DND-41 (cell line): ENCODE results near the gene FTO.
A peak's percentile ranks its signal among the peaks of the same experiment; 100 is the strongest.

ENCODE experiments used
- ATAC-seq: fragments of 200-7000 bp; cut with Tn5 transposase; 3 replicates; pipeline ENCODE4 v1.9.1; 2021; ENCODE audit warnings: low read depth; ENCODE audit not compliant: insufficient read depth
- DNase-seq: peaks from one replicate; pipeline ENCODE4 v3.0.0-alpha.2; 2020
- H2AFZ ChIP-seq: 2 replicates; pipeline ENCODE4 v1.6.0; 2012; ENCODE audit warnings: low read depth, low read length
- H3K27ac ChIP-seq: 2 replicates; pipeline ENCODE4 v1.5.1; 2012; ENCODE audit warnings: low read length, inconsistent platforms
- H3K27me3 ChIP-seq: fragments of 200-600 bp; sonication (generic); 2 replicates; pipeline ENCODE4 v1.6.0; 2012; ENCODE audit warnings: low read length, mild to moderate bottlenecking, inconsistent platforms; ENCODE audit not compliant: insufficient read depth, poor library complexity
- H3K36me3 ChIP-seq: 2 replicates; pipeline ENCODE4 v1.5.1; 2012; ENCODE audit warnings: low read length, inconsistent platforms; ENCODE audit not compliant: insufficient read depth
- H3K4me1 ChIP-seq: 2 replicates; pipeline ENCODE4 v1.5.1; 2012; ENCODE audit warnings: mild to moderate bottlenecking, low read length; ENCODE audit not compliant: insufficient read depth
- H3K4me2 ChIP-seq: 2 replicates; pipeline ENCODE4 v1.6.0; 2012; ENCODE audit warnings: mild to moderate bottlenecking, moderate library complexity, low read length, inconsistent platforms; ENCODE audit not compliant: insufficient read depth
- H3K4me3 ChIP-seq, 2 experiments: fragments of 200-600 bp in 1 of 2; shearing (Covaris generic) in 1 of 2; 2 replicates each; pipeline ENCODE4 v1.5.1; 2012 to 2016; ENCODE audit warnings: inconsistent platforms in 2 of 2, low read length in 2 of 2, mild to moderate bottlenecking in 2 of 2, low read depth in 1 of 2, moderate library complexity in 1 of 2
- H3K79me2 ChIP-seq: 2 replicates; pipeline ENCODE4 v1.6.0; 2012; ENCODE audit warnings: low read length, inconsistent platforms; ENCODE audit not compliant: insufficient read depth
- H3K9ac ChIP-seq: 2 replicates; pipeline ENCODE4 v1.6.0; 2012; ENCODE audit warnings: low read depth, mild to moderate bottlenecking, inconsistent platforms, low read length, moderate library complexity
- H3K9me3 ChIP-seq: 2 replicates; pipeline ENCODE4 v1.5.1; 2012; ENCODE audit warnings: low read length, moderate library complexity, mild to moderate bottlenecking, inconsistent platforms; ENCODE audit not compliant: insufficient read depth, severe bottlenecking
- H4K20me1 ChIP-seq: 2 replicates; pipeline ENCODE4 v1.6.0; 2012; ENCODE audit warnings: low read length; ENCODE audit not compliant: insufficient read depth
- EZH2 ChIP-seq: IDR thresholded peaks from 3 replicates; pipeline ENCODE4 v1.6.1; 2012; ENCODE audit warnings: borderline replicate concordance, low read depth, mild to moderate bottlenecking, moderate library complexity, low read length, inconsistent platforms; ENCODE audit not compliant: severe bottlenecking
- TF ChIP-seq, protein P1 (sequence below): IDR thresholded peaks from 2 replicates; pipeline ENCODE4 v1.5.1; 2012; ENCODE audit warnings: borderline replicate concordance, low read length, moderate library complexity, mild to moderate bottlenecking; ENCODE audit not compliant: poor library complexity, severe bottlenecking; ENCODE audit errors: extremely low read depth

The FTO gene

DNA sequence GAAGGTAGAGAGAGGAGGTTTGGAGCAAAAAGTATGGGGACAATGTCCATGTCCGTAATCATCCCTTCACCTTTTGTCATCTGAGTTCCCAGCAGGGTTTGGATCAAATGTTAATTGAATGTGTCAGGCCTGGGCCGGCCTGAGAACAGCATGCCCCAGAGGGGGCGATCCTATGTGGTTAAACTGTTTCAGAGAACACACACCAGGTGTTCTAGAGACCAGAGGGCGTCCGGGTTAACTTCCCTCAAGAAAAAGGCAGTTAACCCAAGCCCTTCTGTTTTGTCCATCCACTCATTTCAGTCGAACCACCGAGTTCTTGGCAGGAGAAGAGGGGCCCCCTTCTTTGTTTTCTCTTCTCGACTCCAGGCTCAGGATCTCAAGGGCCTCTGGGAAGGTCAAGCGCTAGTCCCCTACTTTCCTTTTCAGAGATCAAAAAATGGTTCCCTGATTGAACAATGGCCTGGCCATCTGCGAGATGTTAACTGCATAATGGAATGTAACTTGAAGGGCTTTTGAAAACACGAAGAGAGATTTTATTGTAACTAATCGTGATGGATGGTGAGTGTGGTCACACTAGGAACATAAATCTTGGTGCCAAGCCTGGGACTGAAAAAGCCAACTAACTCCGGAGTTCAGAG, 440.1 kb downstream of the FTO start:
- no peaks in the 10 kb centered on the region for H3K27me3 ChIP-seq
- H3K36me3 ChIP-seq: no peaks in the 10 kb centered on the region
- H3K9me3 ChIP-seq: no peaks in the 10 kb centered on the region
- peaks cover 72% of the 10 kb centered on the region for H3K4me1 ChIP-seq
- no peaks in the 10 kb centered on the region for H4K20me1 ChIP-seq
- ATAC-seq (peak; percentile 87), DNase-seq (peak; percentile 85)
- no peaks in the 10 kb centered on the region for H3K79me2 ChIP-seq
- peak overlapping the region; percentile 63 for H2AFZ ChIP-seq
- H3K27ac ChIP-seq: peak overlapping the region; percentile 99
- H3K4me3 ChIP-seq: peak overlapping the region in 1 of 2 experiments; percentile 0; a peak in 1 of 4 replicates
- TF ChIP-seq, protein P1, sequence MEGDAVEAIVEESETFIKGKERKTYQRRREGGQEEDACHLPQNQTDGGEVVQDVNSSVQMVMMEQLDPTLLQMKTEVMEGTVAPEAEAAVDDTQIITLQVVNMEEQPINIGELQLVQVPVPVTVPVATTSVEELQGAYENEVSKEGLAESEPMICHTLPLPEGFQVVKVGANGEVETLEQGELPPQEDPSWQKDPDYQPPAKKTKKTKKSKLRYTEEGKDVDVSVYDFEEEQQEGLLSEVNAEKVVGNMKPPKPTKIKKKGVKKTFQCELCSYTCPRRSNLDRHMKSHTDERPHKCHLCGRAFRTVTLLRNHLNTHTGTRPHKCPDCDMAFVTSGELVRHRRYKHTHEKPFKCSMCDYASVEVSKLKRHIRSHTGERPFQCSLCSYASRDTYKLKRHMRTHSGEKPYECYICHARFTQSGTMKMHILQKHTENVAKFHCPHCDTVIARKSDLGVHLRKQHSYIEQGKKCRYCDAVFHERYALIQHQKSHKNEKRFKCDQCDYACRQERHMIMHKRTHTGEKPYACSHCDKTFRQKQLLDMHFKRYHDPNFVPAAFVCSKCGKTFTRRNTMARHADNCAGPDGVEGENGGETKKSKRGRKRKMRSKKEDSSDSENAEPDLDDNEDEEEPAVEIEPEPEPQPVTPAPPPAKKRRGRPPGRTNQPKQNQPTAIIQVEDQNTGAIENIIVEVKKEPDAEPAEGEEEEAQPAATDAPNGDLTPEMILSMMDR: peak; percentile 22
- no peak for TF ChIP-seq EZH2
- H3K9ac ChIP-seq: peak overlapping the region; percentile 53
- H3K4me2 ChIP-seq: peak overlapping the region; percentile 30

DNA sequence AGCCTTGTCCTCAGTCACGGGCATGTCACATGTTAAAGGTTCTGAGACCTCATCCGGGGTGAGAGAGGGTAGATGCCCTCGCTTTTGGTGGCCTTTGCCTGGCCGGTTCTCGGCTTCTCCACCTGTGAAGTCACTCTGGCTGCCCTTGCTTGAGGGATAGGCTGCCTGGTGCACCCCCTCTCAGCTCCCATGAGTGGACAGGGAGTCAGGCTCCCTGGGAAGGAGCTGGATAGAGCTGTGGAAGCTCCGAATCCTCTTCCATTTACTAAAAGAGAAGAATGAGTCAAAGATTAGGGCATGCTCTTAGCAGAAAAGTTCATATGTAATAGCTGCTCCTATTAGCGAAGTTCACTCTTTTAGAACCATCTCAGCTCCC, 440.6 kb downstream of the FTO start:
- DNase-seq: peak; percentile 63
- no peaks in the 10 kb centered on the region for H3K79me2 ChIP-seq
- H3K36me3 ChIP-seq: no peaks in the 10 kb centered on the region
- no peaks in the 10 kb centered on the region for H3K27me3 ChIP-seq
- no peaks in the 10 kb centered on the region for H4K20me1 ChIP-seq
- peak overlapping the region; percentile 63; the same call in 1 of the 2 replicates for H2AFZ ChIP-seq
- H3K4me3 ChIP-seq: no peak overlapping the region; a peak in 1 of 4 replicates
- H3K4me2 ChIP-seq: peak overlapping the region; percentile 30; the same call in 1 of the 2 replicates
- peaks cover 71% of the 10 kb centered on the region for H3K4me1 ChIP-seq
- ATAC-seq: peak; percentile 31
- peak overlapping the region; percentile 53 for H3K9ac ChIP-seq
- no peak for TF ChIP-seq EZH2
- TF ChIP-seq, protein P1: no peak
- peak overlapping the region; percentile 99 for H3K27ac ChIP-seq
- H3K9me3 ChIP-seq: no peaks in the 10 kb centered on the region

DNA sequence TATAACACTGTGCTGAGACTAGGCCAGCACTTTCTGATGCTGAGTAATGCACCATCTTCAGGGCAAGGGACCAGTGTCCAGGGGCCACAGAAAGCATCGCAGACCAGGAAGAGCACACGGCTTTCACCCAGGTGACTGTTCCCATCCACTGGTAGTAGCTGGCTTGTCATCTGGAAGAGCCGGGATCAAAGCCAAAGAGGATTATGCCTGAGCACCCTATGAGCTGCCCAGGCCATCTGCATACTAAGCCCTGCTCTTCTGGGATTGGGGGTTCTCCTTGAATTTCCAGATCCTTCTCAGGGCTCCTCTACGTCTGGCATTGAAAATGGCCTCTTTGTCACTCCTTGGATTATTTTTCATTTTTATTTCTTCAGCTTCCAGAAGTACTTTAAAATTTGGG, 441.9 kb downstream of the FTO start:
- no peaks in the 10 kb centered on the region for H3K27me3 ChIP-seq
- H3K9me3 ChIP-seq: no peaks in the 10 kb centered on the region
- H3K4me2 ChIP-seq: no peak overlapping the region
- H4K20me1 ChIP-seq: no peaks in the 10 kb centered on the region
- no peak overlapping the region for H3K4me3 ChIP-seq
- no peak for DNase-seq
- ATAC-seq: no peak
- H3K79me2 ChIP-seq: no peaks in the 10 kb centered on the region
- TF ChIP-seq, protein P1: no peak
- TF ChIP-seq EZH2: no peak
- no peak overlapping the region for H3K9ac ChIP-seq
- H3K27ac ChIP-seq: peak overlapping the region; percentile 99; the same call in 1 of the 2 replicates
- no peak overlapping the region for H2AFZ ChIP-seq
- H3K36me3 ChIP-seq: no peaks in the 10 kb centered on the region
- peaks cover 58% of the 10 kb centered on the region for H3K4me1 ChIP-seq
